Left lung (tissue), 10 donors: ENCODE results near the gene ARHGAP26. TPM values are rescaled to one million over a fixed set of nuclear protein-coding genes. Genes with fewer than 3 reads are reported as not detected.

Experiments
- ATAC-seq: fragments of 200-7000 bp; cut with Tn5 transposase; one replicate; pipeline ENCODE4 v1.9.1; 2020; ENCODE audit warnings: moderate library complexity
- DNase-seq, 4 donors: peaks; one replicate each; pipeline ENCODE4 v3.0.0-alpha.2; 2013 to 2020
- H3K27ac ChIP-seq, 2 donors: fragments of 200-600 bp; sonication (generic) in 1 of 2; one replicate each; pipeline versions ENCODE4 v1.5.0 to v1.8.0; 2020 to 2021
- H3K27me3 ChIP-seq, 2 donors: fragments of 200-600 bp; sonication (generic) in 1 of 2; one replicate each; pipeline versions ENCODE4 v1.5.0 to v1.8.0; 2020 to 2021
- H3K36me3 ChIP-seq, 2 donors: fragments of 200-600 bp; sonication (generic) in 1 of 2; one replicate each; pipeline versions ENCODE4 v1.5.0 to v1.8.0; 2020 to 2021
- H3K4me1 ChIP-seq, 2 donors: fragments of 200-600 bp; one replicate each; pipeline ENCODE4 v1.8.0; 2021
- H3K4me3 ChIP-seq, 2 donors: fragments of 200-600 bp; sonication (generic) in 1 of 2; one replicate each; pipeline versions ENCODE4 v1.5.0 to v1.8.0; 2020 to 2021; ENCODE audit warnings: mild to moderate bottlenecking in 1 of 2
- H3K9me3 ChIP-seq, 2 donors: fragments of 200-600 bp; sonication (generic) in 1 of 2; one replicate each; pipeline versions ENCODE4 v1.5.0 to v1.8.0; 2020 to 2021
- intact Hi-C, 2 donors: fragments of 100-400 bp; cut with DNase I; formaldehyde crosslinking; loops; one replicate each; pipeline versions ENCODE4 v1.11.2 to v1.14.2; 2022
- polyA plus RNA-seq, 6 donors: library from polyadenylated mRNA; unstranded; fragments of 120-200 nt; gene quantifications; one replicate each; pipeline ENCODE4 v1.2.1, GENCODE V29; 2013; ENCODE audit not compliant: insufficient read length in 6 of 6
- total RNA-seq, 2 donors: library from RNA; stranded (reverse); fragmentation: NEBNext Ultra II Directional; extraction: Animal tissue kit (Norgen Biotek cat#: 25700); gene quantifications; one replicate each; pipeline ENCODE4 v1.2.1, GENCODE V29; 2021
- TF ChIP-seq, protein P1 (sequence below), 2 donors: fragments of 200-600 bp; sonication (generic) in 1 of 2; IDR thresholded peaks; one replicate each; pipeline versions ENCODE4 v1.5.0 to v1.8.0; 2021; ENCODE audit warnings: antibody characterized with exemption in 2 of 2
- donor health status: DM: no; HTN: yes; CAD: no.
- donor health status: DM: no; HTN: no; CAD: no.

The ARHGAP26 gene
- total and polyA plus RNA-seq, 8 donors, result 13.9 to 61.9 (median 14.9) TPM

DNA sequence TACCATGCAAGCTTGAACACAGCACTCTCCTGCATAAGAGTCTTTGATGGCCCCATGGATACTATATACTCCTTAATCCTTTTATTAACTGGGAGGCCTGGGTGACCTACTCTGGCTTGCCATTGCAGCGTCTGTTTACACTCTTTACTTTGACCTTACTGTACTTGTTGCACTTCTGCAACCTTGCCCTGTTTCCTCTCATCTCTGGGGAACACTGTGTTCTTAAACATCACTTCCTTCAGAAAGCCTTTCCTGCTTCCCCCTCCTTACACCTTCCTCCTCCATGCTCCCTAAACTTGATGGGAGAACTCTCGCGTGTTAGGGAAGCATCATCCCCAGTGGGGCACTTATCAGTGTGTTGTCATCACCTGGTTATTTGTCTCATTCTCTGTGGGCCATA, 411.0 kb downstream of the ARHGAP26 start:
- no peak overlapping the region for H3K27ac ChIP-seq
- TF ChIP-seq, protein P1, sequence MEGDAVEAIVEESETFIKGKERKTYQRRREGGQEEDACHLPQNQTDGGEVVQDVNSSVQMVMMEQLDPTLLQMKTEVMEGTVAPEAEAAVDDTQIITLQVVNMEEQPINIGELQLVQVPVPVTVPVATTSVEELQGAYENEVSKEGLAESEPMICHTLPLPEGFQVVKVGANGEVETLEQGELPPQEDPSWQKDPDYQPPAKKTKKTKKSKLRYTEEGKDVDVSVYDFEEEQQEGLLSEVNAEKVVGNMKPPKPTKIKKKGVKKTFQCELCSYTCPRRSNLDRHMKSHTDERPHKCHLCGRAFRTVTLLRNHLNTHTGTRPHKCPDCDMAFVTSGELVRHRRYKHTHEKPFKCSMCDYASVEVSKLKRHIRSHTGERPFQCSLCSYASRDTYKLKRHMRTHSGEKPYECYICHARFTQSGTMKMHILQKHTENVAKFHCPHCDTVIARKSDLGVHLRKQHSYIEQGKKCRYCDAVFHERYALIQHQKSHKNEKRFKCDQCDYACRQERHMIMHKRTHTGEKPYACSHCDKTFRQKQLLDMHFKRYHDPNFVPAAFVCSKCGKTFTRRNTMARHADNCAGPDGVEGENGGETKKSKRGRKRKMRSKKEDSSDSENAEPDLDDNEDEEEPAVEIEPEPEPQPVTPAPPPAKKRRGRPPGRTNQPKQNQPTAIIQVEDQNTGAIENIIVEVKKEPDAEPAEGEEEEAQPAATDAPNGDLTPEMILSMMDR (IDR thresholded peaks at IDR 0.05), result no peak
- DNase-seq (no peak), ATAC-seq (no peak)
- no peaks in the 10 kb centered on the region for H3K9me3 ChIP-seq
- peaks cover 0 to 7% of the 10 kb centered on the region in 2 donors for H3K36me3 ChIP-seq
- H3K4me3 ChIP-seq, result no peak overlapping the region
- intact Hi-C loops, result no loop called here
- H3K4me1 ChIP-seq, result peaks cover 11 to 22% of the 10 kb centered on the region in 2 donors
- no peaks in the 10 kb centered on the region for H3K27me3 ChIP-seq

DNA sequence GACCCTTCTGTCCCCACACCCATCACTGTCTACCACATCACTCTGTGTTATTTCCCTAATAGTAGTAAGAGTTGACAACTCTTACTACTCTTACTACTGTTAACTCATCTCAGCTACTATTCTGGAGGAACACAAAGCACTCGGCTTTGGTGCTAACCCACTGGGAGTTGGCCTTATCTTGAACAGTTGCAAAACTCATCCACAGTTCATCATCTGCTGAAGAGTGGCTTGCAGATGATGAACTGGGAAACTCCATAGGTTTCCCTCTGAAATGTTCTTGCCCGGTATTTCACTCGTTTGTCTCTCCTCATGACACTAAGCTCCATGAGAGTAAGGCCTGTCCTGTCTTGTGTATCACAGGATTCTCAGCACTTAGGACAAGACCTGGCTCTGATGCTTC, 411.9 kb downstream of the ARHGAP26 start:
- Histone ChIP-seq H3K4me1 (peaks cover 11 to 20% of the 10 kb centered on the region in 2 donors), H3K27me3 (no peaks in the 10 kb centered on the region), H3K27ac (no peak overlapping the region), H3K36me3 (peaks cover 0 to 7% of the 10 kb centered on the region in 2 donors), H3K4me3 (no peak overlapping the region), H3K9me3 (no peaks in the 10 kb centered on the region)
- no peak for DNase-seq
- no peak for ATAC-seq
- TF ChIP-seq, protein P1 (IDR thresholded peaks at IDR 0.05), result no peak
- intact Hi-C loops, result no loop called here

DNA sequence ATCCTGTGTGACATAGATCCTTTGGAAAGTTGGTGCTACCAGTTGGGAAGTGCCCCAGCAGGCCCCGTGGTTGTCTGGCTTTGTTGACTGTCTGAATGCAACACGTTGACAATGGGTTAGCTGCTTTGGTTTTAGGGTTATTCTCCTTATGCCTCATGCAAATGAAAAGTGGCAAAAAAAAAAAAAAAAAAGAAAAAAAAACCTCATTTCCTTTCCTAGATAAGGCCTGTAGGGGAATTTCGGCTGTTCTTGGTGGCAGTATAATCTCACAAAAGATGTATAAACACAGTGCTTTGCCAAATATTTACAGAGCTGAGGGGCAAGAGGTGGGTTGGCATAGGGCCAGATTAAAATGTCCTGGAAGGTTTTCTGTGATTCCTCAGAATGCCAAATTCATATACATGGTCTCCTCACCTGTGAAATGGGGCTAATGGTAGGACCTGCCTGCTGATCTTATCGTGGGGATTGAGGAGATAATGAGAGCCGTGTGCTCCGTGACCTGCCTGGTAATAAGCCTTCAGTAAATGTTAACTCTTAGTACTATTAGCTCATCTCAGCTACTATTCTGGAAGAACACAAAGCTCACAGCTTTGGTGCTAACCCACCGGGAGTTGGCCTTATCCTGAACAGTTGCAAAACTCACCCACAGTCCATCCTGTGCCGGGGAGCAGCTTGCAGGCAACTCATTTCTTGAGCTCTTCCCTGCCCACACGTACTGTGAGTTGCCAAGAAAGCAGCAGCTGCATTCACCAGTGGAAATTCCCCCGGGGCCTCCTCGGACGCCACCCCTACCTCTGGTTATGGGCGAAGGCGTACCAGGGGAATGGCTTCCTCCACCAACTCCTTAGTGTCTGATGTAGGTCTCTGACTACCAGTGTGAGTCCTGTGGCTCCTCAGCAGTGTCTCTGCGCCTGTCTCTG, 413.0 kb downstream of the ARHGAP26 start:
- intact Hi-C loops, result no loop called here
- DNase-seq, result no peak

DNA sequence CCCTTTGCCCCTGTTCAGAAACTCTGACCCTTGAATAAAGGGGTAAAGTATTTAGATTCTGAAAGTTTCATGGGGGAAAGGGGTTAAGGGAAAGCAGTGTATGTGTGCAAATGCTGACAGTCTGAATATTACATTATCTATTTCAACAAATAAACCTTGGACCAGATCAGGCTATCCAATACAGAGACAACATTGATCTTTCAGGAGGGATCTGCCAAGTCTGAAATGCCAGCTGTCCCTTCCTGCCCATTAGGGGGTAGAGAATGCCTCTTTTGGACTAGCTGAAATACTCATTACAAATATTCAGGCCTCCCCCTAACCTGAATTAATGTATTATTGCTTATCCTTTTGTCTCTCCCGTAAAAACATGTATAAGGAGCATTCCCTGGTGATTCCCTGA, 413.8 kb downstream of the ARHGAP26 start:
- Histone ChIP-seq H3K4me1 (peaks cover 8 to 20% of the 10 kb centered on the region in 2 donors), H3K9me3 (no peaks in the 10 kb centered on the region), H3K27ac (no peak overlapping the region), H3K36me3 (no peaks in the 10 kb centered on the region), H3K4me3 (no peak overlapping the region), H3K27me3 (no peaks in the 10 kb centered on the region)
- intact Hi-C loops, result no loop called here
- TF ChIP-seq, protein P1 (IDR thresholded peaks at IDR 0.05), result no peak
- DNase-seq (no peak), ATAC-seq (no peak)

More for the DNA sequence above, 413.0 kb downstream of the ARHGAP26 start:
- ATAC-seq, result no peak
- Histone ChIP-seq H3K4me3 (no peak overlapping the region), H3K4me1 (peaks cover 8 to 20% of the 10 kb centered on the region in 2 donors), H3K27ac (no peak overlapping the region), H3K9me3 (no peaks in the 10 kb centered on the region), H3K36me3 (peaks cover 0 to 7% of the 10 kb centered on the region in 2 donors), H3K27me3 (no peaks in the 10 kb centered on the region)
- TF ChIP-seq, protein P1 (IDR thresholded peaks at IDR 0.05), result no peak

DNA sequence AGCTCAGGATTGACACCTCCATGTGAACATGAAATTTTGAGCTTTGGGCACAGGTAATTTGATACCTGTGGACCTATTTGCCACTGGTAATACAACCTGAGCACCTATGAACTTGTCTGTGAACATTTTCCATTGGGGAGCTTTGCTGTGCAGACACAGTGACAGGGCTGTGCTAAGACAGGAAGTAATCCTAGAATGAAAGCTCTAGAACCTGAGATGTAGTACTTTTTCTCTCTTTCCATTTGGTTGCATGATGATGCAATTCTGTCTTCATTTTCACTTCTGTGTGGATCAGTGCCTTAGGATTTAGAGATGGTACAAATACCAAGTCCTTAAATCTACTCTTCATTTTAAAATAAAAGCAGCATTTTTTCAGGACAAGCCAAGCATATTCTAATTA, 416.4 kb downstream of the ARHGAP26 start:
- H3K9me3 ChIP-seq, result peaks cover 0 to 9% of the 10 kb centered on the region in 2 donors
- no peak overlapping the region for H3K4me3 ChIP-seq
- H3K36me3 ChIP-seq, result no peaks in the 10 kb centered on the region
- TF ChIP-seq, protein P1 (IDR thresholded peaks at IDR 0.05), result no peak
- no peak overlapping the region for H3K27ac ChIP-seq
- intact Hi-C loops, result no loop called here
- DNase-seq, result no peak
- no peaks in the 10 kb centered on the region for H3K27me3 ChIP-seq
- peaks cover 0 to 13% of the 10 kb centered on the region in 2 donors for H3K4me1 ChIP-seq
- no peak for ATAC-seq
